ENCODE results near the gene ATG5.

GRCh38 chr6:106178900-106179299 is 146.7 kb downstream of the ATG5 start:
- no peak for TF ChIP-seq CTCF (IDR thresholded peaks at IDR 0.05; ENCODE audit: low read depth, low read length, poor library complexity, severe bottlenecking)
- TF ChIP-seq EZH2phosphoT487 (IDR thresholded peaks at IDR 0.05; ENCODE audit: borderline replicate concordance, low read length), result no peak

Data from DOHH2 (cell line).